Breast epithelium (tissue), 4 donors: Measurements from ENCODE around the gene IFIT3. TPM values are rescaled to one million over a fixed set of nuclear protein-coding genes. Genes with fewer than 3 reads are reported as not detected.
A peak's percentile ranks its signal among the peaks of the same experiment; 100 is the strongest.

Source experiments
- DNase-seq, 2 donors: peaks; one replicate each; pipeline ENCODE4 v3.0.0-alpha.2; 2019; ENCODE audit warnings: low spot score in 2 of 2
- H3K27ac ChIP-seq, 2 donors: fragments of 200-600 bp; sonication (generic) in 1 of 2; one replicate each; pipeline ENCODE4 v1.5.1; 2016 to 2019; ENCODE audit warnings: mild to moderate bottlenecking in 1 of 2
- H3K27me3 ChIP-seq, 2 donors: fragments of 200-600 bp; sonication (generic) in 1 of 2; one replicate each; pipeline versions ENCODE4 v1.5.1 to v1.6.0; 2017 to 2019; ENCODE audit warnings: control low read depth in 1 of 2, mild to moderate bottlenecking in 1 of 2
- H3K36me3 ChIP-seq: fragments of 200-600 bp; one replicate; pipeline ENCODE4 v1.5.1; 2019
- H3K4me1 ChIP-seq, 2 donors: fragments of 200-600 bp; sonication (generic); one replicate each; pipeline ENCODE4 v1.5.1; 2016 to 2019; ENCODE audit warnings: control low read depth in 1 of 2
- H3K4me3 ChIP-seq, 3 donors: fragments of 200-600 bp; sonication (generic); 1 replicate in 2 of 3; 2 replicates in 1 of 3; pipeline ENCODE4 v1.5.1; 2016 to 2019; ENCODE audit warnings: mild to moderate bottlenecking in 3 of 3, moderate library complexity in 2 of 3
- H3K9me3 ChIP-seq, 2 donors: fragments of 200-600 bp; sonication (generic) in 1 of 2; one replicate each; pipeline ENCODE4 v1.5.1; 2016 to 2019; ENCODE audit warnings: control low read depth in 1 of 2
- POLR2A ChIP-seq: fragments of 450-650 bp; IDR thresholded peaks from one replicate; pipeline ENCODE4 v1.6.1; 2016; ENCODE audit warnings: antibody characterized with exemption, mild to moderate bottlenecking, moderate library complexity
- POLR2AphosphoS5 ChIP-seq, 3 donors: sonication (generic); formaldehyde crosslinking; IDR thresholded peaks; one replicate each; pipeline ENCODE4 v1.6.1; 2017; ENCODE audit warnings: antibody characterized with exemption in 3 of 3
- intact Hi-C: fragments of 100-400 bp; cut with DNase I; formaldehyde crosslinking; loops from one replicate; pipeline ENCODE4 v1.15.1; 2023; ENCODE audit warnings: low total_unique reads
- total RNA-seq, 3 donors: library from RNA; depleted of rRNA; stranded (reverse); fragments of >200 nt; gene quantifications; one replicate each; pipeline ENCODE4 v1.1.0, GENCODE V29; 2016
- TF ChIP-seq, protein P1 (sequence below), 3 donors: fragments of 450-650 bp; IDR thresholded peaks; one replicate each; pipeline ENCODE4 v1.5.1; 2016 to 2017; ENCODE audit warnings: antibody characterized with exemption in 3 of 3, mild to moderate bottlenecking in 3 of 3, moderate library complexity in 3 of 3

IFIT3 gene
- total RNA-seq, 3 donors from 2014 or later, result 8.2 to 10.4 (median 9.5) TPM

DNA sequence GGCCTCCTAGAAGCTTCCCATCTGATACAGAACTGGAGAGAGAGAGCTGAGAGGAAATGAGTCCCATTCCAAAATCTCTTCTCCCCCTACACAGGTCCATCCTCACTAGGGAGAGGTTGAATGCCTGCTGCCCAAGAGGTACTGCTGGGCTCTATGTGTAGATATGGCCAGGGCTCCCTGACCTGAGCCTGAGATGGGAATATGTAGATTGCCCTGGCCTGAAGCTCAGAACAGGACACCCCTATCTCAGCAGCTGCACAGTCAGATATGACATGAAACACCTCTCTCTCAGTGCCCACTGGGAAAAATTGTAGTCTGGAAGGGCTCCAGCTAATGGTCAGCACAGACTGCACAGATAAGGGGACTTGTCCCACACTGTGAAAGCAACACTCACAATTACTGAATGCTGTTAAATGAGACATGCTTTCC, 46.9 kb downstream of the IFIT3 start:
- no peaks in the 10 kb centered on the region for H3K9me3 ChIP-seq
- H3K4me3 ChIP-seq, result peak overlapping the region in 1 of 3 donors; percentile 6
- H3K27me3 ChIP-seq, result no peaks in the 10 kb centered on the region
- TF ChIP-seq, protein P1, sequence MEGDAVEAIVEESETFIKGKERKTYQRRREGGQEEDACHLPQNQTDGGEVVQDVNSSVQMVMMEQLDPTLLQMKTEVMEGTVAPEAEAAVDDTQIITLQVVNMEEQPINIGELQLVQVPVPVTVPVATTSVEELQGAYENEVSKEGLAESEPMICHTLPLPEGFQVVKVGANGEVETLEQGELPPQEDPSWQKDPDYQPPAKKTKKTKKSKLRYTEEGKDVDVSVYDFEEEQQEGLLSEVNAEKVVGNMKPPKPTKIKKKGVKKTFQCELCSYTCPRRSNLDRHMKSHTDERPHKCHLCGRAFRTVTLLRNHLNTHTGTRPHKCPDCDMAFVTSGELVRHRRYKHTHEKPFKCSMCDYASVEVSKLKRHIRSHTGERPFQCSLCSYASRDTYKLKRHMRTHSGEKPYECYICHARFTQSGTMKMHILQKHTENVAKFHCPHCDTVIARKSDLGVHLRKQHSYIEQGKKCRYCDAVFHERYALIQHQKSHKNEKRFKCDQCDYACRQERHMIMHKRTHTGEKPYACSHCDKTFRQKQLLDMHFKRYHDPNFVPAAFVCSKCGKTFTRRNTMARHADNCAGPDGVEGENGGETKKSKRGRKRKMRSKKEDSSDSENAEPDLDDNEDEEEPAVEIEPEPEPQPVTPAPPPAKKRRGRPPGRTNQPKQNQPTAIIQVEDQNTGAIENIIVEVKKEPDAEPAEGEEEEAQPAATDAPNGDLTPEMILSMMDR (IDR thresholded peaks at IDR 0.05), result no peak
- TF ChIP-seq POLR2A (no peak), POLR2AphosphoS5 (IDR thresholded peaks at IDR 0.05) (no peak)
- DNase-seq, result no peak
- H3K36me3 ChIP-seq, result no peaks in the 10 kb centered on the region
- peaks cover 6 to 8% of the 10 kb centered on the region in 2 donors for H3K4me1 ChIP-seq
- H3K27ac ChIP-seq, result peak overlapping the region; percentile 81 to 92
- intact Hi-C loops, result no loop called here

DNA sequence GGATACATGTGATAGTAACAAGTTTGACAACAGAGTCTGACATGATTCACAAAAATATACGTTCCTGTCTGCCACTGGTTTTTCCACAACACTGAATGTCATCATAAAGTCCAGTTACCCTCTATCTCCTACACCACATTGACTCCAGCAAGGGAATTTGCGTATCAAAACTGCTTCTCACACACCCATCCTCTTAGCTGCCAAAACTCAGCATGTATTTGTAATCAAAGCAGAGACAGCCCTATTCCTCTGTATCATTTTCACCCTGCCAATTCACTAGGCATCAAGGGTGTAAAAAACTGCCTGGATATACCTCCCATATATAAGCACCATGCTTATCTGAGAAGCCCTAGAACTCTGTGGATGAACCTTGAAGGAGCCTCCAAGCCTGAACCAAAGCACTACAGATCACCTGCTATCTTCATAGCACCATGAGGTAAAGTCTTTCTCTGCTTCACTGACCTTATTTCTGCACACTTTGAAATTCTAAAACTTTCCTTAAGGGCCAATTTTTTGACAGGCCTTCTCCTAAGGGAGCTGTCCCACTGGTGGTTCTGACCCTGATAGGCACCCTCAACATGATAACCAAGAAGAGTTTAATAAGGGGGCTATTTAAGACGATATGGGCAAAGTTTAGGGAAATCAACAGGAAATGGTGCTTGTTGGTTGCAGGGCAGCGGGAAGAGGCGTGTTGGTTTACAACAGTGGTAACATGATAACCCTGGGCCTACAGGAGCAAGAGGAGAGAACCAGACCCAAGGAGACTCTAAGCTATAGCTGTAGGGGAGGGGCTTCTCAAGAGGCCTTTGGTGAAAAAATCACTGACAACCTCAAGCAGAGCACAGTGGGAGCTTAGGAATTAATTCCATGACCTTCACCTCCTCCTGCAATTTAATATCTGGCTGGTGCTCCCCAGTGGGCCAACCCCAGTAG, 50.2 kb downstream of the IFIT3 start, which contains the start of gene IFIT1B:
TSS of gene IFIT1B (plus strand) at position 352 of the 933 bp plus-strand sequence. CDS start at position 432, 80 bp downstream.
- Histone ChIP-seq H3K4me1 (peaks cover 6 to 8% of the 10 kb centered on the region in 2 donors), H3K9me3 (no peaks in the 10 kb centered on the region), H3K27me3 (no peaks in the 10 kb centered on the region), H3K36me3 (no peaks in the 10 kb centered on the region), H3K4me3 (no peak within 1 kb of the TSS), H3K27ac (no peak within 1 kb of the TSS)
- intact Hi-C loops, result no loop called here
- DNase-seq, result no peak
- TF ChIP-seq POLR2AphosphoS5 (IDR thresholded peaks at IDR 0.05) (no peak), POLR2A (no peak)
- TF ChIP-seq, protein P1 (IDR thresholded peaks at IDR 0.05), result no peak

DNA sequence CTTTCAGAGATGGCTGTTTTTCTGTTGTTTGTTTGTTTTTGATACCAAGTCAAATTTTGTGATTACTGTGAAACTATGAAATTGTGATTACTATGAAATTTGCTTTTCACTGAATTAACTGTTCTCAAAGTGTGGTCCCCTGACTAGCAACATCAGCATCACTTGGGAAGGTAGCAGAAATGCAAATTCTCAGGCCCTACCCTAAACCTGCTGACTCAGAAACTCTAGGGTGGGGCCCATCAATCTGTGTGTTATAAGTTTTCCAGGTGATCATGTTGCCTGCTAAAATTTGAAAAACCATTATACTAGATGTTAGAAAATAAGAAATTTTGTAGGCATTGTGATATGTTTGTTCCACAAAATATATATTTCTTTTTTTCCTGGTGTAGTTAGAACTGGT, 51.3 kb downstream of the IFIT3 start:
- Histone ChIP-seq H3K4me3 (no peak overlapping the region), H3K27ac (no peak overlapping the region), H3K27me3 (no peaks in the 10 kb centered on the region), H3K4me1 (peaks cover 6 to 8% of the 10 kb centered on the region in 2 donors), H3K9me3 (no peaks in the 10 kb centered on the region), H3K36me3 (no peaks in the 10 kb centered on the region)
- intact Hi-C loops, result no loop called here
- no peak for DNase-seq
- TF ChIP-seq, protein P1 (IDR thresholded peaks at IDR 0.05), result no peak
- TF ChIP-seq POLR2A, result no peak
- no peak for TF ChIP-seq POLR2AphosphoS5 (IDR thresholded peaks at IDR 0.05)

DNA sequence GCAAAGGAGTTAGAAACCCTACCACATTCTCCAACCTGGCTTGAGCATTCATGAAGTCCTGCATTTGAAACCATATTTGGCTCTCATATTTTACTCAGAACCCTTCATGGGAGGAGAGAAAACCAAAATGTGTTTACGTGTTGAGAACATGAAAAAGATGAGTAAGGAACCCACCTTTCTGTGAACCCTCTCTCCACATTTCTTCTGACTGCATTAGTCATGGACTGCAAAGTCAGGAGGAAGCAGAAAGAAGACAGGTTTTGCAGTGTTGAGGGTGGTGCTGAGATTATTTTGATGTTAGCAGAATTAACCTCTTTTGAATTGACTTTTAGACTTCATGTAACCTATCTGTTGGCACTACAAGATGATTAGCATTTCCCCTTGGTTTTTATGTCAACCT, 55.0 kb downstream of the IFIT3 start:
- no peak for TF ChIP-seq POLR2AphosphoS5 (IDR thresholded peaks at IDR 0.05)
- TF ChIP-seq, protein P1 (IDR thresholded peaks at IDR 0.05), result no peak
- TF ChIP-seq POLR2A, result no peak
- DNase-seq, result no peak
- Histone ChIP-seq H3K4me1 (no peaks in the 10 kb centered on the region), H3K4me3 (no peak overlapping the region), H3K36me3 (no peaks in the 10 kb centered on the region), H3K9me3 (no peaks in the 10 kb centered on the region), H3K27ac (no peak overlapping the region), H3K27me3 (no peaks in the 10 kb centered on the region)
- intact Hi-C loops, result no loop called here
